Activated CD8-positive, alpha-beta memory T cell treated with anti-CD3 and anti-CD28 coated beads for 48 hours (primary cell): ENCODE data around the gene GNAI2.
"Not testable (repeated sequence)": the region's sequence is repeated elsewhere in the genome, so short reads cannot be mapped to it uniquely, and the experiment has no call there.

Experiments used
- DNase-seq, 3 experiments: peaks; one replicate each; pipeline ENCODE4 v3.0.0-alpha.2; 2020; ENCODE audit warnings: low read depth in 2 of 3, low spot score in 2 of 3

The GNAI2 gene

GRCh38 chr3:50204804-50205412, 31.1 kb upstream of the GNAI2 start, which contains the start of gene SLC38A3:
SLC38A3 (plus strand) TSS chr3:50205271; CDS start chr3:50214200, 8,929 bp downstream.
- no peak for DNase-seq

GRCh38 chr3:50205413-50206276, 30.4 kb upstream of the GNAI2 start:
- no peak for DNase-seq

- DNase-seq, result no peak
Observed at GRCh38 chr3:50207359-50208042, 28.5 kb upstream of the GNAI2 start.

DNA sequence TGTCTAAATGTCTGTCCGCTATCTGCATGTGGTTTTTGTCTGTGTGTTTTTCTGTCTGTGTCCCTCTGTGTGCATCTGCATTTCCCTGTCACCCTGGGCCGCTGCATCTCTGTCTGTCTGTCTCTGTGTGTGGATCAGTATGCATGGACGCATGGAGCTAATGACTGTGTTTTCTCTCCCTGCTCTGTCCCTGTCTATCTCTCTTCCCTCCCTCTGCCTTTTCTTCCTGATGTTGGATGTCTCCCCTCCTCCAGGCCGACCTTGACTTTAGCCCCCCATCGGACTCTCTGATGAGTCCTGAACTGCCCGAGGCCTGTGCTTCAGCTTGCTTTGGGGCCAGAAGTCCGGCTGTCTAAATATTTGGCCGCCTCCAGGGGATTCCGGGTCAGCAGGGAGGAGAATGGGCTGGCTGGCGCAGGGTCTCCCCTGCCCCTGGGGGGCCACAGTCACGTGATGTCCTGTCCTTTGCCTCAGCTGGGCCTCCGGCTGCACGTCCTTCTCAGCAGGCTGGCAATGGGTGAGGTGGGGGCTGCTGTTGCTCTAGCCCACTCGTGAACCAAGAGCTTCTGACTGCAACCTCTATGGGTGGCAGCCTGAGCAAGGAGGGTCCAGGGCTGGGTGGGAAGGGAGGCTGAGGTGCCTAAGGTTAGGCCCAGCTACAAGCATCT, 27.2 kb upstream of the GNAI2 start:
- no peak for DNase-seq

- DNase-seq, result no peak
Observed at GRCh38 chr3:50210176-50210509, 25.9 kb upstream of the GNAI2 start.

DNA sequence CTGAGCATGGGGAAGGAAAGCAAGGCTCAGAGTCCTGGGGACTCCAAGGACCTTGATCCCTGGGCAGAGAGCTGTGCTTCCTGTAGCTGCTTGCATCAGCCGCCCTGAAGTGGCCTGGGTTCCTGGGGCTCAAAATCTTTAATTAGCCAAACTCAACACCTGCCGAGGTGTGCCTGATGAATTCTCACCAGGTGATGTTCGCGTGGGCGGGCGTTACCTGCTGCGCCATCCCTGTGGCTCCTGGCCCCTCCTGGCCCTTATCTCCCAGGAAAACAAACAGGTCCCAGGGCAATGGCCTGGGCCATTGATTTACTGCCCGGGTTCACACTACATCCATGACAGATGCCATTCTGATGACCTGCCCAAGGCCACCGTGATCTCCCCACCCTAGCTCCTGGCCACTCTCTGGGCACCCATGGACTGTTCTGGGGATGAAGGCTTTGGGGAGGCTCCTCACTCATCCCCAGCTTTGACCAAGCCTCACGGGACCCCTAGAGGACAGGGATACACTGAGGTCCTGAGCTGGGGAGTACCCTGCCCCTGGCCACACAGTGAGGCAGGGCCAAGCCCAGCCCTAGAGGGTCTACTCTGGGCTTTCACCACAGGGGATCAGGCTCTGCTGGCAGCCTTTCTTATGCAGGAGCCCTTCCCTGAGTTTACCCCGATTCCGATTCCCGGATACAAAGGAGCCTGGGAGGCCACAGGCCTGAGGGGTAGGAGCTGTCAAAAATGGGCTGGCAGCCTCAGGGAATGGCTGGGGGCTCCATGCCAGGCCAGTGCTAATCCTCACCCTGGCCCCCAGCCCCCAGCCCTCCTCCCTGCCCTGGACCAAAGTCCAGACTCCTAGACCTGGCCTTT, 25.3 kb upstream of the GNAI2 start:
- no peak for DNase-seq

DNA sequence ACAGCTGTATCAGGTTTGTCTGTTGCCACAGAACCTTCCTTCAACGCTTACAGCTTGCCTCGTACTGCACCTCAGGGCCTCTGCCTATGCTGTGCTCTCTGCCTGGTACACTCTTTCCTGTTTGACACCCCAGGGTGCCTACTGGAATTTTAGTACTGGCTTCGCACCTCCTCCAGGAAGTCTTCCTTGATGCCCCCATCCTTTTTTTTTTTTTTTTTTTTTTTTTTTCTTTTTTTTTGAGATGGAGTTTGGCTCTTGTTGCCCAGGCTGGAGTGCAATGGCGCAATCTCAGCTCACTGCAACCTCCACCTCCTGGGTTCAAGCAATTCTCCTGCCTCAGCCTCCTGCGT, 24.7 kb upstream of the GNAI2 start:
- DNase-seq, result not testable (repeated sequence)

GRCh38 chr3:50211930-50212329, 24.1 kb upstream of the GNAI2 start:
- DNase-seq, result no peak

- no peak for DNase-seq
Observed at GRCh38 chr3:50212502-50212901, 23.5 kb upstream of the GNAI2 start.

DNA sequence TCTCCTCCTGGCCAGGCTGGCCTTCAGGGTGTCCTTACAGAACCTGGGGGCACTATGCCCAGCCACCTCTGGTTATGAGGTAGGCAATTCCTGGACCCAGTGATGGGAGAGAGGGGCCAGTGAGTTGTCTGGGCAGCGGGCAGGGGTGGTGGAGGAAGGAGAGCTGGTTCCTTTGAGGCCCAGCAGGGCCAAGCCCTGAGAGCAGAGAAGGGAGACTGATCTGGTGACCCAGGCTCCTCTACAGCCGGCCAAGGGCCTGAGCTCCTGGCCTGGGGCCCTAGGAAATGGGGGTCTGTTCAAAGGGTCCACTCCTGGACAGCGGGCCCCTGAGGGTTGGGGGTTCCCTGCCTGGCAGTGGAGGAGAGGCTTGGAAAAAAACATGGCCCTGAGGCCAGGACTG, 23.0 kb upstream of the GNAI2 start:
- no peak for DNase-seq

DNA sequence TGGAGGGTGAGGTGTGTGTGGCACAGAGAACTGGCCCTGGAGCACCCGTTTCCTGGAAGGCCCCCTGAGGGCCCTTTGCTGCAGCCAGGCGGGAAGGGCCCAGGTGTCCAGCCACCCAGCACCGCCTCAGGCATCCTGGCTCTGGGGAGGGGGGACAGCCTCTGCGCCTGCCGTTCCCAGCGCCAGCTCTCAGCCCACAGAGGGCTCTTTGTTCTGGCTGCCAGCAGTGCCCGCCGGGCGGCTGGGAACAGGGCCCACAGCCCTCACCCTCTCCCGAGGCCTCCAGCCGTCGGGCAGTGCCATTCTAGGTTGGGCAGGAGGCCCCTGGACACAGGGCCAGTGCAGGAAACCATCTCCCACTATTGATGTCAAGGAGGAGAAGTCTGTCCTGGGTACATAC, 22.6 kb upstream of the GNAI2 start:
- no peak for DNase-seq

DNA sequence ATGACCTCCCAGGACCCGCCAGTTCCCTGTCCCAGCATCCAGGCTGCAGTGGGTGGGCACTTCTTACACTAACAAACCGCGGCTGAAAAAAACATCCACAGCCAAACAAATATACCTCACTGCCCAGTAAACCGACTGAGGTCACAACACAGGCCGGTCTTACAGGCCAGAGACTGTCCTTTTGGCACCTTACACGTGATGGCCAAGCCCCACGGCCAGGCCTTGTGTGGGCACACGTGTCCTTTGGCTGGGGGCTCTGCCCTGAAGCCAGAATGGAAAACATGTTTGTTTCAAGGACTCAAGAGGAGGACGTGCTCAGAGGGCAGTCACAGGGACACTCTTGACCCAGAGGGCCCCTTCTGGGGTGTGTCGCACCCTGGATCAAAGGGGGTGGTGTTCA, 21.2 kb upstream of the GNAI2 start:
- DNase-seq, result no peak

DNA sequence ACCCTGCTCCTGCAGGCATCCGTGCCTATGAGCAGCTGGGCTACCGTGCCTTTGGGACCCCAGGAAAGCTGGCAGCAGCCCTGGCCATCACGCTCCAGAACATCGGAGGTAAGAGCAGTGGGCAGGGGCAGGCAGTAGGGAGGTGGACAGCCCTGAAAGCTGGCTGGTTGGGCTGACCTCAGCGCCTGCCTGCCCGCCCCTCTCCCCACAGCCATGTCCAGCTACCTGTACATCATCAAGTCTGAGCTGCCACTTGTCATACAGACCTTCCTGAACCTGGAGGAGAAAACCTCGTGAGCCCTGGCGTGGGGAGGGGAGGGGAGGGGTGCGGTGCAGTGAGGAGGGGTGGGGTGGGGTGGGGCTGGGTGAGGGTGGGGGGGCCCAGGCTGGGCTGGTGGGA, 20.5 kb upstream of the GNAI2 start:
- DNase-seq, result no peak

GRCh38 chr3:50217681-50218080, 18.3 kb upstream of the GNAI2 start:
- DNase-seq, result no peak

GRCh38 chr3:50218448-50218847, 17.6 kb upstream of the GNAI2 start:
- no peak for DNase-seq

- DNase-seq, result no peak
Observed at GRCh38 chr3:50219285-50219684, 16.7 kb upstream of the GNAI2 start.

GRCh38 chr3:50220109-50220508, 15.9 kb upstream of the GNAI2 start:
- no peak for DNase-seq

GRCh38 chr3:50221051-50221410, 15.0 kb upstream of the GNAI2 start:
- no peak for DNase-seq

DNA sequence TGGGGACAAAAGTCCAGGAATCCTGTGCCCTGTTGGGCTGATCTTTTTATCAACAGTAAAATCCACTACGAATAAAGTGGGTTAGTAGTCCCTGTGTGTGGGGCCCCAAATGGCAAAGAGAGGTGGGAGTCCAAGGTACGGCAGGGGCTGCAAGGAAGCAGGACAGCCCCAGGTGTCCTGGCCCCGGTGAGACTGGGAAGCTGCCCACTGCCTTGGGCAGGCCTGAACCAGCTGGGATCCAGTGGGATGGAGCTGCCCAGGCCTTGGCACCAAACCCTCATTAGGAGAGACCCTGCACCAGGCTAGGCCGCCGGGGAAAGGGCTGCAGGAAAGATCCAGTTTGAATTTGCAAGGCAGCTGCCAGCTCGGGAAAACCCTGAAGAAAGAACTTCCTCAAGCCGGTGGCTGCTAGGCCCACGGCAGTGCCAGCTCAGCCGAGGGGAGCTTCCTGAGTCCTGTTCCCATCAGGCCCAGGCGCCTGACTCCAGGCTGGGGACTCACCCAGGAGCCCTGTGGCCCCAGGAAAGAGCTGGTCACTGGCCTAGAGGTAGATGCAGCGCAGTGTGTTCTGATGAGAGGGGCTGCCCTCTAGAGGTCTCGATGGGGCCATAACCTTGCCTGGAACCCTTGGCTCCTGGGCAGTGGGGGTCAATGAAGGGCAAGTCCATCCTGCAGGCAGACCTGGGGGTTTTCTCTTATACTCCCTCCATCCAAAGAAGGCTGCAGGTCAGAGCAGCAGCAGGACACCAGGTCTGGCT, 14.4 kb upstream of the GNAI2 start:
- no peak for DNase-seq

- DNase-seq, result no peak
Observed at GRCh38 chr3:50222169-50222528, 13.9 kb upstream of the GNAI2 start.
